Naive thymus-derived CD4-positive, alpha-beta T cell (primary cell): Measurements from ENCODE around the gene JAZF1. TPM values are rescaled to one million over a fixed set of nuclear protein-coding genes. Genes with fewer than 3 reads are reported as not detected.
A peak's percentile ranks its signal among the peaks of the same experiment; 100 is the strongest.

Experiments used
- ATAC-seq: fragments of 150-1000 bp; cut with Tn5 transposase; 2 replicates; pipeline ENCODE4 v1.10.0; 2021; ENCODE audit warnings: mild to moderate bottlenecking, moderate library complexity
- CTCF ChIA-PET: fragments of 350-600 bp; sonication (Branson Sonifier 250); formaldehyde crosslinking; loops from one replicate; lab custom pipeline; 2021; ENCODE audit warnings: antibody characterized with exemption; lab: Charles Lee
- POLR2A ChIA-PET: fragments of 350-600 bp; sonication (Branson Sonifier 250); formaldehyde crosslinking; loops from one replicate; lab custom pipeline; 2021; ENCODE audit warnings: antibody characterized with exemption, inconsistent platforms; lab: Charles Lee
- DNase-seq, 9 donors: peaks; one replicate each; pipeline versions ENCODE4 v3.0.0 to v3.0.0-alpha.2; 2020 to 2022; ENCODE audit warnings: mixed read lengths in 1 of 9
- H3K27ac ChIP-seq: one replicate; pipeline ENCODE4 v1.7.0; 2013; ENCODE audit warnings: mild to moderate bottlenecking, low read depth, low read length, moderate library complexity
- H3K27me3 ChIP-seq, 2 donors: one replicate each; pipeline ENCODE4 v1.7.0; 2013; ENCODE audit warnings: low read length in 2 of 2, mild to moderate bottlenecking in 2 of 2, moderate library complexity in 2 of 2; ENCODE audit not compliant: control insufficient read depth in 2 of 2, insufficient read depth in 2 of 2
- H3K36me3 ChIP-seq, 3 experiments: 1 replicate in 2 of 3; 2 replicates in 1 of 3; pipeline ENCODE4 v1.7.0; 2013; ENCODE audit warnings: low read length in 3 of 3, mild to moderate bottlenecking in 3 of 3, moderate library complexity in 1 of 3; ENCODE audit not compliant: insufficient read depth in 3 of 3, control insufficient read depth in 2 of 3
- H3K4me1 ChIP-seq, 2 donors: one replicate each; pipeline ENCODE4 v1.7.0; 2013; ENCODE audit warnings: low read length in 2 of 2, mild to moderate bottlenecking in 2 of 2, moderate library complexity in 1 of 2; ENCODE audit not compliant: control insufficient read depth in 2 of 2, insufficient read depth in 2 of 2
- H3K4me3 ChIP-seq: 2 replicates; pipeline ENCODE4 v1.7.0; 2013; ENCODE audit warnings: mild to moderate bottlenecking, low read length
- H3K9me3 ChIP-seq, 3 experiments: 1 replicate in 2 of 3; 2 replicates in 1 of 3; pipeline ENCODE4 v1.7.0; 2013; ENCODE audit warnings: low read length in 3 of 3; ENCODE audit not compliant: control insufficient read depth in 2 of 3
- H3K27ac Mint-ChIP-seq, 9 donors: one replicate each; pipeline ENCODE4 v1.8.0; 2020 to 2022; ENCODE audit warnings: mixed read lengths in 9 of 9, mild to moderate bottlenecking in 8 of 9, moderate library complexity in 5 of 9, inconsistent platforms in 2 of 9
- H3K27me3 Mint-ChIP-seq, 5 donors: one replicate each; pipeline ENCODE4 v1.8.0; 2021 to 2022; ENCODE audit warnings: mixed read lengths in 5 of 5, mild to moderate bottlenecking in 1 of 5
- H3K36me3 Mint-ChIP-seq, 5 donors: one replicate each; pipeline ENCODE4 v1.8.0; 2020 to 2022; ENCODE audit warnings: mixed read lengths in 5 of 5, mild to moderate bottlenecking in 3 of 5, inconsistent platforms in 1 of 5
- H3K4me1 Mint-ChIP-seq, 7 donors: one replicate each; pipeline ENCODE4 v1.8.0; 2020 to 2022; ENCODE audit warnings: mixed read lengths in 7 of 7, mild to moderate bottlenecking in 3 of 7, inconsistent platforms in 1 of 7
- H3K4me3 Mint-ChIP-seq, 10 donors: one replicate each; pipeline ENCODE4 v1.8.0; 2020 to 2022; ENCODE audit warnings: mild to moderate bottlenecking in 10 of 10, mixed read lengths in 10 of 10, moderate library complexity in 6 of 10, inconsistent platforms in 2 of 10
- H3K9me3 Mint-ChIP-seq, 11 donors: one replicate each; pipeline ENCODE4 v1.8.0; 2020 to 2022; ENCODE audit warnings: mixed read lengths in 11 of 11, mild to moderate bottlenecking in 4 of 11, inconsistent platforms in 1 of 11, moderate library complexity in 1 of 11
- intact Hi-C, 2 donors: fragments of 100-400 bp; cut with micrococcal nuclease; formaldehyde crosslinking; loops; one replicate each; pipeline ENCODE4 v1.15.1; 2023
- polyA plus RNA-seq, 2 donors: library from polyadenylated mRNA; unstranded; fragments of 300-500 nt; fragmentation: Illumina TruSeq; gene quantifications; one replicate each; pipeline ENCODE4 v1.2.3, GENCODE V29; 2021
- total RNA-seq, 6 experiments: library from RNA in 5 of 6; stranded (reverse) in 5 of 6; gene quantifications; 1 replicate in 5 of 6; 2 replicates in 1 of 6; pipeline ENCODE4 v1.2.3 and lab custom pipeline; 2021 to 2026

Gene JAZF1
- total and polyA plus RNA-seq, 7 experiments from 2014 or later: 2.0 to 33.1 (median 3.2) TPM

DNA sequence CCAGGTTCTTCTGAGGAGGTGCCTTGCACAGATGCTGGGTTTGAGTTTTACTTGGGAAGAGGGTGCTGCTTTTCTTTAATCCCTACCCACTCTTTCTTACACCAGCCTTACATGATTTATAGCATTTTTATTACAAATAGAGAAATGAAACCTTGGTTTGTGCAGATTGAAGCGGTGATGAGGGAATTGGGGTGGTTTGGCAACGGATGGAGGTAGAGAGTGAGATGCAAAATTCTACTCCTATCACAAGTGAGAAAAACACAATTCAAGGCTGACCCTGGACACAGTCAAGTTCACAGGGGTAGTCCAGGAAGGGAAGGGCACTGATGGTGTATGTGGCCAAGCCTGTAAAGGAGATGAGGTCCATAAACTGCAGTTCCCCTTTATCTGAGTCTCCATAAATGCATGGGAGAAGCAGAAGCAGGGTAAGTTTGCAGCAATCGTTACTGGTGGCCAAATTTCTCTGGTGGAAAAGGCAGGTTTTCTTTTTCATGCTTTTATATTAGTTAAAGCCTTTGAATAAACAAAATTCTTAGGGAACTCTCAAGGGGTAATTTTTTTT lies 214.3 kb downstream of the JAZF1 start:
- no peaks in the 10 kb centered on the region for H3K36me3 ChIP-seq
- ChIA-PET POLR2A (no interaction called here), CTCF (no interaction called here)
- intact Hi-C loops: no loop called here
- H3K4me3 ChIP-seq: no peak overlapping the region
- H3K27ac ChIP-seq: no peak overlapping the region
- no peak overlapping the region for H3K27ac Mint-ChIP-seq
- H3K4me1 Mint-ChIP-seq: peaks cover 0 to 18% (median 5%) of the 10 kb centered on the region in 7 donors
- H3K9me3 ChIP-seq: no peaks in the 10 kb centered on the region
- DNase-seq: no peak
- H3K9me3 Mint-ChIP-seq: peaks cover 0 to 7% (median 0%) of the 10 kb centered on the region in 11 donors
- H3K36me3 Mint-ChIP-seq: peaks cover 0 to 12% (median 4%) of the 10 kb centered on the region in 5 donors
- peaks cover 0 to 24% (median 0%) of the 10 kb centered on the region in 5 donors for H3K27me3 Mint-ChIP-seq
- no peak overlapping the region for H3K4me3 Mint-ChIP-seq
- no peaks in the 10 kb centered on the region for H3K4me1 ChIP-seq
- ATAC-seq: no peak
- H3K27me3 ChIP-seq: no peaks in the 10 kb centered on the region

DNA sequence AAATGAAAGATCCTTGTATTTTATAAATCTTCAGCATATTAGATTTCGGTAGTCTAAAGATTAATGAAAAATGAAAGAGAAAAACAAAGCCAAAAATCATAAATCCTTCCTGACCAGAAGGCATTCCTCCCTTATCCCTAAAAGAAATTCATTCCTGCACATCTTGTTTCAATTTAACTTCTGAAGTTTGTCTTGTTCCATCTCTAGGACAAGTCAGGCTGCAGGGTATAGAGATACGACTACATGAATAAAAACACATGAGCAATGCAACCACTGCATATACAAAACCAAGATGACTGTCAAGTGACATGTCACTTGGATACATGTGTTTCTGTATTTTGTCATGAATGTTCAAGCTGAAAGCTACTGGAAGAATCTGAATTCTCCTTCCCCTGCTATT lies 214.9 kb downstream of the JAZF1 start:
- Mint-ChIP-seq H3K36me3 (peaks cover 2 to 12% (median 4%) of the 10 kb centered on the region in 5 donors), H3K4me3 (no peak overlapping the region), H3K4me1 (peaks cover 0 to 14% (median 2%) of the 10 kb centered on the region in 7 donors), H3K9me3 (peaks cover 0 to 2% (median 0%) of the 10 kb centered on the region in 11 donors), H3K27me3 (peaks cover 0 to 24% (median 0%) of the 10 kb centered on the region in 5 donors), H3K27ac (no peak overlapping the region)
- Histone ChIP-seq H3K27ac (no peak overlapping the region), H3K9me3 (no peaks in the 10 kb centered on the region), H3K4me3 (no peak overlapping the region), H3K27me3 (no peaks in the 10 kb centered on the region), H3K4me1 (no peaks in the 10 kb centered on the region), H3K36me3 (no peaks in the 10 kb centered on the region)
- no peak for ATAC-seq
- intact Hi-C loops: no loop called here
- CTCF ChIA-PET: no interaction called here
- POLR2A ChIA-PET: no interaction called here
- DNase-seq: no peak

DNA sequence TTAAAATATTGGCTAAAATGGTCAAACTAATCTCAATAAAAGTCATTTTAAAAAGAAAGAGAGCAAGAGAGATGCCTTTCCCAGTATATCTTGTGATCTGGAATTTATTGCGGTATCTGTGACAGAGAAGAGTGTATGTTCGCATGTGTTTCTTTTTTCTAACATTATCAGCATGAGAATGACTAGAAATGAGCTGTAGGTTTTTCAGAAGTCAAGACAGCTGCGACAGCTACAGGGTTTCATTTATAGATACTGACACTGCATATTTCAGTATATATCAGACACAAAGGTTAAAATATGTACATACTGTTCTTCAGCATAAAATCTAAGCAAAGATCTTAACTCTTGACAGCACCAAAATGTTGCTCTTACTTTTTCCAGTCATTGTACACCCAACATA lies 215.8 kb downstream of the JAZF1 start:
- POLR2A ChIA-PET: no interaction called here
- peaks cover 0 to 12% (median 6%) of the 10 kb centered on the region in 7 donors for H3K4me1 Mint-ChIP-seq
- no peak for ATAC-seq

DNA sequence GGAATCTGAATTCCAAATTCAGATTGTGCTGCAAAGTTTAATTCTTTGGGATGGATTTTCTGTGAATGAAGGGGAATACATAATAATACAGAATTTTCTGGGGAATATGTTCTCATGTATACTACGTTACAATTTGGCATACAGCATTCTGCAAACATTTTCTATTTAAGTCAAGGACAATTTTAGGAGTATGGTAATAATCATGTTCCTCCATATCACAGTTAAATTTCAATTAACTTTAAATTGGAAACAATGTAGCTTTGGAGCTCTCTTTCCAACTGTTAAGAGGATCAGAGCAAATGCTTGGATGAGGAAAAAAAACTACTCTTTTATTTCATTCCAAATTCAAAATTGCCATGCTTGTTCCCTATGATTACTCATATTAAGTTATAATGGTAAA lies 217.5 kb downstream of the JAZF1 start:
- Mint-ChIP-seq H3K27ac (no peak overlapping the region), H3K36me3 (peaks cover 0 to 7% (median 0%) of the 10 kb centered on the region in 5 donors), H3K9me3 (no peaks in the 10 kb centered on the region), H3K27me3 (peaks cover 0 to 29% (median 0%) of the 10 kb centered on the region in 5 donors), H3K4me3 (no peak overlapping the region), H3K4me1 (peaks cover 0 to 15% (median 5%) of the 10 kb centered on the region in 7 donors)
- POLR2A ChIA-PET: interaction anchor here (0.6 to 1.3 kb wide), 2 partner anchors 10 kb away, joined by 3 to 4 read pairs; no protein-coding TSS in a partner anchor
- Histone ChIP-seq H3K4me3 (no peak overlapping the region), H3K27ac (no peak overlapping the region), H3K4me1 (no peaks in the 10 kb centered on the region), H3K36me3 (no peaks in the 10 kb centered on the region), H3K27me3 (no peaks in the 10 kb centered on the region), H3K9me3 (no peaks in the 10 kb centered on the region)
- CTCF ChIA-PET: interaction anchor here (0.5 kb wide), 1 partner anchor 342 kb away, joined by 3 read pairs; no protein-coding TSS in a partner anchor
- intact Hi-C loops: no loop called here
- DNase-seq (no peak), ATAC-seq (no peak)

More for the DNA sequence above, 215.8 kb downstream of the JAZF1 start:
- no peak overlapping the region for H3K4me3 Mint-ChIP-seq
- Histone ChIP-seq H3K27ac (no peak overlapping the region), H3K36me3 (no peaks in the 10 kb centered on the region), H3K9me3 (no peaks in the 10 kb centered on the region), H3K4me1 (no peaks in the 10 kb centered on the region), H3K27me3 (no peaks in the 10 kb centered on the region), H3K4me3 (no peak overlapping the region)
- H3K27ac Mint-ChIP-seq: no peak overlapping the region
- DNase-seq: no peak
- peaks cover 0 to 28% (median 0%) of the 10 kb centered on the region in 5 donors for H3K27me3 Mint-ChIP-seq
- CTCF ChIA-PET: no interaction called here
- intact Hi-C loops: no loop called here
- peaks cover 0 to 2% (median 0%) of the 10 kb centered on the region in 11 donors for H3K9me3 Mint-ChIP-seq
- H3K36me3 Mint-ChIP-seq: peaks cover 4 to 12% (median 5%) of the 10 kb centered on the region in 5 donors

DNA sequence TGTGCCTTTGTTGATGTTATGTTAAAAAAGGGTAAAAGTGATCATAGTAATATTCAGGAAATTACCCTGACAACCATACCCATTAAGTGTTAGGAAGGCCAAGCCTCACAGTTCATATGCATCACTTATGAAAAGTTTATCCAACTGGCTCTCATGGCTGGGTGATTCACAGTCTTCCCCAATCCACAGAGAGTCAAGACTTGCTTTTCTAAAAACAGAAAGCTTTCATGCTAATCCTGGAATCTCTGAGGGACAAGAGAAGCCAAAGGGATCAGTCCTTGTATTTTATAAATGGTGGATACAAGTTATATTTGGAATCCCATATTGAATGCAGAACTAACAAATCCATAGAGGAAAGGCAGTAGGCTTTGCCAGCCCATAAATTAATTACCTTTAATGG lies 218.3 kb downstream of the JAZF1 start:
- H3K27me3 Mint-ChIP-seq: peaks cover 0 to 29% (median 0%) of the 10 kb centered on the region in 5 donors
- Histone ChIP-seq H3K36me3 (no peaks in the 10 kb centered on the region), H3K4me1 (no peaks in the 10 kb centered on the region), H3K4me3 (no peak overlapping the region), H3K27me3 (no peaks in the 10 kb centered on the region), H3K27ac (no peak overlapping the region), H3K9me3 (no peaks in the 10 kb centered on the region)
- DNase-seq (no peak), ATAC-seq (no peak)
- ChIA-PET CTCF (no interaction called here), POLR2A (no interaction called here)
- no peaks in the 10 kb centered on the region for H3K9me3 Mint-ChIP-seq
- no peak overlapping the region for H3K4me3 Mint-ChIP-seq
- intact Hi-C loops: no loop called here
- peaks cover 0 to 7% (median 0%) of the 10 kb centered on the region in 5 donors for H3K36me3 Mint-ChIP-seq
- H3K4me1 Mint-ChIP-seq: peaks cover 0 to 15% (median 3%) of the 10 kb centered on the region in 7 donors
- no peak overlapping the region for H3K27ac Mint-ChIP-seq

DNA sequence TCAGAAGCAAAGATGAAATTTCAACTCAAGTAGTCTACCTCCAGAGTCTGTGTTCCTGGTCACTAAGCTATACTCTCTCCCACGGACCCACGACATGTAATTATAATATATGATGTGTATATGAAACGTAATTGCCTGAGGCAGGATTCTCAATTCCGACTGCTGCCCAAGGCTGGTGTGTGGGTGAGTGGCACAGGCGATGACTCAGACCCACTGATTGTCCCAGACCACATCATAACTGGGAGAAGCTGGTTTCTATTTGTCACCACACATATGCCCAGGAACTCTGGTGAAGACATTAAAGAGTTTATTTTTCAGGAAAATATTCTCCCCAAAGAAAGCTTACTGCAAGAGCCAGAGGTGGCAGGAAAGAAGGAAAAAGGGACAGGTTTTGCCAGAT lies 219.3 kb downstream of the JAZF1 start:
- Histone ChIP-seq H3K4me3 (no peak overlapping the region), H3K27ac (no peak overlapping the region), H3K36me3 (no peaks in the 10 kb centered on the region), H3K4me1 (no peaks in the 10 kb centered on the region), H3K9me3 (no peaks in the 10 kb centered on the region), H3K27me3 (no peaks in the 10 kb centered on the region)
- H3K36me3 Mint-ChIP-seq: peaks cover 0 to 15% (median 0%) of the 10 kb centered on the region in 5 donors
- no peak for ATAC-seq
- H3K4me3 Mint-ChIP-seq: no peak overlapping the region
- H3K4me1 Mint-ChIP-seq: peaks cover 0 to 15% (median 0%) of the 10 kb centered on the region in 7 donors
- intact Hi-C loops: no loop called here
- DNase-seq: no peak
- H3K27ac Mint-ChIP-seq: no peak overlapping the region
- H3K27me3 Mint-ChIP-seq: peaks cover 0 to 28% (median 0%) of the 10 kb centered on the region in 5 donors
- ChIA-PET POLR2A (no interaction called here), CTCF (no interaction called here)
- no peaks in the 10 kb centered on the region for H3K9me3 Mint-ChIP-seq

DNA sequence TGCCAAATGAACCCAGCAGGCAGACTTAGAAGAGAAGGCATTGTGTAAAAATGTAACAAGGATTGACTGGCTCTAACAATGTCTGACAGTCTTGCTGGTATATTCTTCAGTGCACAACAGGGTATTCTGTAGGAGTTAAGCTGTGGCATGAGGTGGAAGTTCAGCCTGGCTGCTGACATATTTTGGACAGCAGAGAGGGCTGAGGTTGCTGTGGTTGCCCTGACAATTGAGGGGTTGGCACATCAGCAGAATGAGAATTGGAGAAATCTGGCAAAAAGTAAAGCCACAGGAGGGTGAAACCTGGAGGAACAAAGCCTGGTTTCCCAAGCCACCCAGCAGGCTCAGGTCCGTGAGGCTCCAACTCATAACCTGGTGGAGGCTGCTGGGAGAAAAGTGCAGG lies 220.2 kb downstream of the JAZF1 start:
- no peaks in the 10 kb centered on the region for H3K4me1 ChIP-seq
- ATAC-seq: no peak
- Mint-ChIP-seq H3K9me3 (no peaks in the 10 kb centered on the region), H3K4me1 (peaks cover 0 to 15% (median 2%) of the 10 kb centered on the region in 7 donors), H3K36me3 (peaks cover 0 to 15% (median 0%) of the 10 kb centered on the region in 5 donors), H3K27me3 (peaks cover 0 to 21% (median 0%) of the 10 kb centered on the region in 5 donors), H3K4me3 (no peak overlapping the region), H3K27ac (peak overlapping the region in 1 of 9 donors; percentile 20)
- no peaks in the 10 kb centered on the region for H3K36me3 ChIP-seq
- H3K27ac ChIP-seq: no peak overlapping the region
- no peak for DNase-seq
- CTCF ChIA-PET: interaction anchor here (0.5 kb wide), 1 partner anchor 25 kb away, joined by 3 read pairs; no protein-coding TSS in a partner anchor
- no peak overlapping the region for H3K4me3 ChIP-seq
- POLR2A ChIA-PET: no interaction called here
- intact Hi-C loops: no loop called here
- H3K27me3 ChIP-seq: no peaks in the 10 kb centered on the region
- H3K9me3 ChIP-seq: no peaks in the 10 kb centered on the region
